HG02970 (cell line): ENCODE data around the gene INPP4B.
"Not testable (repeated sequence)": the region's sequence is repeated elsewhere in the genome, so short reads cannot be mapped to it uniquely, and the experiment has no call there.

Source experiments
- ATAC-seq: cut with Tn5 transposase; IDR thresholded peaks from one replicate; pipeline ENCODE4 v1.9.1; 2021; ENCODE audit warnings: mild to moderate bottlenecking, moderate library complexity, moderate number of reproducible peaks; ENCODE audit not compliant: unreplicated experiment, low FRiP score

Gene INPP4B

DNA sequence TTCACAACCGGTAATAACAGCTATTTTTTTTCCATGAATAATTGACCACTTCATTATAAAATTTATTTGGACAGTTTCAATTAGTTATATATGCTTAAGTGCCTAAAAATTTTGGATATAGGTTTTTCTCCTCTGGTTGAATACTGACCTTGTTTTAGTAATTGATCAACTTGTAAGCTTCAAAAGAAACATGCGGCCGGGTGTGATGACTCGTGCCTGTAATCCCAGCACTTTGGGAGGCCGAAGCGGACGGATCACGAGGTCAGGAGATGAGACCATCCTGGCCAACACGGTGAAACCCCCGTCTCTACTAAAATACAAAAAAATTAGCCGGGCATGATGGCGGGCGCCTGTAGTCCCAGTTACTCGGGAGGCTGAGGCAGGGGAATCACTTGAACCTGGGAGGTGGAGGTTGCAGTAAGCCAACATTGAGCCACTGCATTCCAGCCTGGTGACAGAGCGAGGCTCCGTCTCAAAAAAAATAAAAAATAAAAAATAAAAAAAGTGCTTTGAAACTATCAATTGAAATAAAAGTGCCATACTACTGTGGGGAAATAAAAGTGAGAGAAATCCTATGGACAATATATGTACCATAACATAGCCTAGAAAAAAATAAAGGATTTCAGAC lies 448.6 kb downstream of the INPP4B start:
- not testable (repeated sequence) for ATAC-seq

DNA sequence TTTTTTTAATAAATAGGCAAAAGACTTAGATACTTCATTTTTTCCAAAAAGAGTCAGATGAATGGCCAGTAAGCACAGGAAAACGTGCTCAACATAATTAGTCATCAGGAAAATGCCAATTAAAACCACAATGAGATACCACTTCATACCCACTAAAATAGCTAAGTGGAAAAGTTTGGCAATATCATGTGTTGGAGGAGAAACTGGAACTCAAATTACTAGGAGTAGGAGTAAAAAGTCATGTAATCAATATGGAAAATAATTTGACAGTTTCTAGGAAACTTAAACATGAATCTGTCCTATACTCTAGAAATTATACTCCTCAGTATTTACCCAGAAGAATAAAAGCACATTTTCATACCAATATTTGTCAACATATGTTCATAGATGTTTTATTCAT lies 449.8 kb downstream of the INPP4B start:
- ATAC-seq, result no peak

DNA sequence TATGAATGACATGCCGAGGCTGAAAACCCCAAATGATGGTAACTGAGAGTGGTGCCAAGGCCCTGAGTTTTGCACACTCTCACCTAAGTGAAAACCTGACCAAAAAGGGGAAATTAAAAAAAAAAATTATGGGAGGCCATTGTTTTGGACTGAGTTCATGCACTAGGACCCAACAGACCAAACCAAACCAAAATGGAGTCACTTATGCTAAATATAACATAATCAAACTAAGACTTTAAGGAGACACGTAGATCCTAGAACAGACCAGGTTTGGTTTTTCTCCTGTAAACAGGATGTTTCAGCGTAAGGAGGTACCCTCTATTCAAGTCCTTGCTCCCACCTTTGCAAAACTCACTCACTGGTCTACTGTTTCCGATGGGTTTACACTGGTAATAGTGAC lies 453.0 kb downstream of the INPP4B start:
- no peak for ATAC-seq

DNA sequence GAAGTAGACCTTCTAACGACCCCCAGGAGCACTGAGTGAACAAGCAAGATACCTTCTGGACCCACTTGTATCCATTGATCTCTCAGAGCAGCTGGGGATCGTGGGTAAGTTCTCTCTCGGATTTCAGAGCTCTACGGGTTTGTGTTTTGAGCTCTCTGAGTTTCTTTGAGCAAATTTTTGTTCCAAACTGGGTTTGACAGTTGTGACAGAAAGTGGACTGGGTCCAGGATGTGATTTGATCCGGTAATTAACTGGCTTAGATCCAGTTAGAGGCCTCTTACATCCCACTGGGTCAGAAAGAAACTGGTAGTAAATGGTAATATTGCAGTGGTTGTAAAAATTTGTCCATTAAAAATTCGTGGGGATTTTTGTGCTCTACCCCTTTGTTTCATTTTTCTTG lies 459.2 kb downstream of the INPP4B start:
- no peak for ATAC-seq

DNA sequence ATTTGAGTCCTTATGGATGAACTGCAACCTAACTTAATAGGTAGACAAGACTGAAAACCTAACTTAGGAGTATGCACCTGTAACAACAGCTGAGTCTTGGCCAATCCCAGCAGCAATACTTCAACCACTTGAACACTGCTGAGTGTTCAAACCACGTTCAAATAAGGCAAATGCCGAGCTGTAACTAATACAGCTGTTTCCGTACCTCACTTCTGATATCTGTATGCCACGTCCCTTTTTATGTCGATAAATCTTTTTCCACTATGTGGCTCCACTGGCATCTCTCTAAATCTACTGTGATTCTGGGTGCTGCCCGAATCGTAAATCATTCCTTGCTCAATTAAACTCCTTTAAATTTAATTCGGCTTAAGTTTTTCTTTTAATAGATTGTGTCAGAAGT lies 459.7 kb downstream of the INPP4B start:
- ATAC-seq, result no peak

DNA sequence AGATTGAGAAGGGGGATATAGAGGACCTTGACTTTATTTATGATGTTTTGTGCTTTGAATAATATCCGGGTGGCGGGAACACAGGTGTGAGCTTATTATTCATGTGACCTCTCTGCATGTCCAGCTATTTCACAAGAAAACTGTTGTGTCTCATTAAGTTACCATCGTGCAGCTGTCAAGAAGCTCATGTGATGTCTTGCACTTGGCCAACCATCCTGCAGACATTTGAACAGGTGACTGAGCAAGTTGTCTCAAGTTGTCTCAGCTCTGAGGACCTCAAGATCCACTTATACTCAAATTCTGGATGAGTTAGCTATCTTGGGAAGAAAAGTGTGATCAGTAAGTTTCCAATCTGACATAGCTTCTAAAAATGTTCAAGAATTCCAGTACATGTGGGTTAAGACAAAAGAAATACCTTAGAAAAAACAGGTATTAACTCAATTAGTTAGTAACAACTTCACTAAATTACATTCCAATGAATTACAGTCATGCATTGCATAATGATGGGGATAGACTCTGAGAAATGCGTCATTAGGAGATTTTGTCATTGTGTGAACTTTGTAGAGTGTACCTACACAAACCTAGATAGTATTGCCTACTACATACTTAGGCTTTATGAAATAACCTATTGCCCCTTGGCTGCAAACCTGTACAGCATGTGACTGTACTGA lies 462.2 kb downstream of the INPP4B start:
- no peak for ATAC-seq

- ATAC-seq, result no peak
Measured at GRCh38 chr4:142383354-142383753, 462.7 kb downstream of the INPP4B start.

DNA sequence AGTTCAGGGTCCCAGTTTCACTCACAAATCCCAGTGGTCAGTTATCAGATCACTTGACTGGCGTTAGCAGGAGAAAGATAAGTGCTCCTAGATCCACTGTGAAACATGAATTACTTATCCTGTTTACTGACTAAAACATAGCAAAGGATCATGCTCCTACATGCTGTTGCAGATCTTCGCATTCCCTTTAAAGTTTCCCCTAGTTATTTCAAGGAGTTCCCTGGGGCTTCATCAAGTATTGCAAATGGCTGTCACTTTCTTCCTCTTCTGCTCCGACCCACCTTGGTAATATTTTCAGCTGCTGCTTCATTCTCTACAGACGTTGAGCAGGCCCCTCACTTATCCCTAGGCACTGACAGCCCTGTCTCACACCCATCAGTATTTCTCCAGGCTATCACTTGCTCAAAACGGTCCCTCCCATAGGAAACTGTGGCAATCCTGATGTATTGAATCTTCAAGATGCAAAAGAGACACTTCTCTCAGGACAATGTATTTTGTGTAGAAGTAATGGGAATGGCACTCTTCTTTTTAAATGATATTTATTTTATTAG lies 466.0 kb downstream of the INPP4B start:
- no peak for ATAC-seq

DNA sequence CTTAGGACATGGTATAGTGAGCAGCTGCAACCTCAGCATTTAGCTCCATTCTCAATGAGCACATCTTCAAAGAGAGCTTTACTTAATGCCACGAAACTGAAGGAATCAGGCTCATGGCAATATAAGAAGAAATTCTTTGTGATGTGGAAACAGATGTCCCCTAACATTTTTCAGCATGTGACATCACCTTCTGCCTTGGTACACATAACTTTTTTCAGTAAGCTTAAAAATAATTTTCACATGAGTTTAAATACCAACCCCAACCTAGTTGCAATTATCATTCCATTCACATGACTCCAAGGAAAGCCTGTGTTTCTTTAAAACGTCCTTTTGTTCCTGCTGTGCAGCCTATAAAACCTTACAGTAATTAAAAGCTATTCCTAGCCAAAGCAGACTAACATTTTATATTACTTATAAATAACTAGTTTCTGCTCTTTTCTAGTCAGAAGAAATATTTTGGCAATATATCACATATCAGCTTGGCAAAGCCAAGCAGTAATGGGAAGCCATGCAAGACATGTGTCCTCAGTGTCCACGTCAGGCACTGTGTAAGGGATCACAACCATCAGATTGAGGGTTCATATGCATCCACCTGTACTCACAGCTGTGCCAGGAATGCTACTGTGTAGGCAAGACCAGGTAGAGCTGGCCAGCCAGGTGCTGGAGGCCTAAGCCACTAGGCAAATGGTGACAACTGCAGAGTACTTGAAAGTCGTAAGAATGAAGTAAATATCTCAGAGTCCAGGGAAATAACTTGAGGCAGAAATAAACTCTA lies 466.6 kb downstream of the INPP4B start:
- no peak for ATAC-seq

- ATAC-seq, result no peak
Measured at GRCh38 chr4:142378179-142378578, 467.9 kb downstream of the INPP4B start.

DNA sequence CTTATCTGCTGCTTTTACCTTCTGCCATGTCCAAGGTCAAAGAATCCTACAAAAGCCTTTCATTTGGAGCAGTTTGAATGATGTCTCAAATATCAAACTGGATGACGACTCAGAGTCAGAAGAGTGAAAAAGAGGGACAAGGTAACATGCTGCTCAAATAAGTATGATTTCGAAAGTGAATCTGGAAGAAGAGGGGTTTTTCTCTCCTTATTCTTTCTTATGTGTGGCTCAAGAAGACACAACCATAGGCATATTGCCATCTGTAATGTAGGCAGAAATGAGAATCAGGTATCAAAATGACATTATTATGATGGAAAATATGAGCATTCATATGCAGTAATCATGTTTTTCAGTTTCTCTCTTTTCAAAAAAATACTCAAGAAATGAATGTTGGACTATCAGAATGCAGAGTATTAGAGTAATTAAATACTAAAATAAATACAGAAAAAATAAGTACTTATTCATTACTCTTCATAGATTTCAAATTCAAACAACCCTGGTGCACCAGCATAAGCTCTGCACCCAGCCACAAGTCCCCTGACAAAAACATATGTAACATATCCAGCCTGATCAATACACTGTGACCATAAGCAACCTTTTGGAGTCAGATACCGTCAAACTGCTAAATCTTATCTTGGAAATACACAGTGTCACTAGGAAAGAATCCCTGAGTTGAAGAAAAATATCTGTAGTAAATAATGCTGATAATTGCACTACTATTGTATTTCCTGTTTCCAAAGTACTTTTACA lies 468.6 kb downstream of the INPP4B start:
- no peak for ATAC-seq

- no peak for ATAC-seq
Measured at GRCh38 chr4:142376204-142376603, 469.9 kb downstream of the INPP4B start.

DNA sequence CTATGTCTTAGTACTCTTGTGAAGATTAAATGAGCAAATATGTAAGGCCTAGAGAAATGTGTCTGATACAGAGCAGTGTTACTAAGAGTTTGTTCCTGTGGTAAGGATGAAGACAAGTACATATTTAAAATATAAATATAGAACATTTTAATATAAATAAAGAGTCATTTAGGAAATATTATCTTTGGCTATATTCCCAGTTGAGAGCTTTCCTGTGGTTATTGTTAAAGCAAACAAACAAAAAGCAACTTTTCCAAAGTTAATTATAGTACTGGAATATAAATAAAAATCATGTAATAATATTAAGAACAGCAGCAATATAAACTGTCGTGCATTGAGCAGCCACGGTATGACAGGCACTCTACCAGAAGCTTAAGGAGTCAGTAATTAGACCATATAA lies 472.5 kb downstream of the INPP4B start:
- ATAC-seq, result no peak

DNA sequence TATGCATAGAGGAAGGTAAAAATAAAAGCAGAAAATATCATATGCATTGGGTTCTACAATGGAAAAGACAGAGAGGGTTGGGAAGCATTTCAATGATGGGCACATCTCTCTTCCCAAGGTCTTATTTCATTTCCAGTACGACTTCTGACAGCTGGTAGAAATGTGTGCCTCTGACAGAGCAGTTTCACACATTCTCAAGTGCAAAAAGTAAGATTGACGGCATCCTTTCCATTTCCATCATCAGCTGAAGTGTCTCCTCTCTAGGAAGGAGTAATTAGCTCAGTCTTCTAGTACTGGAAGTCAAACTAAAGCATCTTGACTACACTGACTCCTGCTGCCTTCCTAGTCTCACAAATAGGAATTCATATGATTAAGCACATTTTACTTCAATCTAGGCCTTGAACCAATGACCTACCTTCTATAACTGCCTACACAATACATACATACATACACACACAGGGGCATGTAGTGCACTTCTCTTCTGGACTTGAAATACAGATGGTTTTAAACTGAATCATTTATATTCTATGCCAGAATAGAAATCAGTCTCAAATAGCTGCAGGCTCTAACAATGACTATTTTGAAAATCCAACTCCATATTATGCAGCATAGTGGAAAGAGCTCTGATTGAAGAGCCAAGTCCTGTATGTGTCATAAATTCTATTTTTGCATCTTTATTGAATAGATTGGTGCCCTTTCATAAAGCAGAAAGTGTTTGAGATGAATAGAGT lies 473.4 kb downstream of the INPP4B start:
- no peak for ATAC-seq

DNA sequence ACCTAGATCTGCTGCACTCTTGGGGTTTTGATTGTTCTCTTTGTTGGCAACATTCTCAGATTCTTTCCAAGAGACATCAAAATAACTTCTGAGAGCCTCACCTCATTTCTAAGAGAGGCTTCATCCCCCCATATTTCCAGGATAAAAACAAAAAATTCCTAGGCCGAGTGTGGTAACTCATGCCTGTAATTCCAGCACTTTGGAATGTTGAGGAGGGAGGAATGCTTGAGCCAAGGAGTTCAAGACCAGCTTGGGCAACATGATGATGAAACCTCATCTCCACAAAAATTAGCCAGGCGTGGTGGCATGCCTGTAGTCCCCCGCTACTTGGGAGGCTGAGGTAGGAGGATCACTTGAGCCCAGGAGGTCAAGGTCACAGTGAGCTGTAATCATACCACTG lies 477.0 kb downstream of the INPP4B start:
- no peak for ATAC-seq

GRCh38 chr4:142367418-142368180 lies 478.5 kb downstream of the INPP4B start:
- ATAC-seq, result no peak

DNA sequence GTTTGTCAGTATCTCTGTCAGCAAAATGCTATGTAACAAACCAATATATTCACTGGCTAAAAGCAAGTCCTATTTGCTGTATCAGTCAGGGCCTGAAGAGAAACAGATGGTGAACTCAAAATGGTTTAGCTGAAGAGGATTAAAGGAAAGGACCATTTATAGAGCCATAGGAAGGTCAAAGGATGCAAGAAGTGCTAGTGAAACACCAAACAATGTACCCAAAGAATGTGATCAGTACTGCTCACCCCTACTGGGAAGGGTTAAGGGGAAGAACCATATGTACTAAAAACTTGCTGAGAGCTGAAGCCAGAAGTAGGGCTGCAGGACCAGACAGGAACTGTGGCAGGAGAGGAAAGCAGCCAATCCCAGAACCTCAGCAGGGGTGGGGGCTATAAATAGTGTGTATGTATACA lies 479.3 kb downstream of the INPP4B start:
- ATAC-seq, result no peak

GRCh38 chr4:142365391-142365790 lies 480.7 kb downstream of the INPP4B start:
- no peak for ATAC-seq

DNA sequence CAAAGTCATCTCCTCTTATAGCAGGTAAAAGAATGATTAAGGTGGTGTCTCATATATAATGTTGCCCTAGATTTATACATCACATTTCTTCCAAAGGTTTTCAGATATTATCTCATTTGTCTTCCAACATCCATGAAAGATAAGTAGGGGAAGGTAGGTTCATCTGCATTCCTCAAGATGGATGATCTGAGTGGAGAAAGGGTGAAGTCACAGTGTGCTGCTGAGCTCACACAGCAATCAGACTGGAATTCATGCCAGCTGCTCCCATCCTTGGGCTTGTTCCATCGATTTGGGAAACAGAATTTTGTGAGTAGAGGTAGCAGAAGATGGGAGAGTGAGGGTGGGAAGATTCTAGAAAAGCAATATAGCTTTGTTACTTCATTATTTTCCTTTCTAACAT lies 482.4 kb downstream of the INPP4B start:
- no peak for ATAC-seq
